Body of pancreas (tissue), 4 donors: ENCODE measurements around the gene CLPSL1.

ENCODE experiments used
- CTCF ChIP-seq, 7 experiments: fragments of 450-650 bp in 4 of 7; fragments of 200-600 bp in 3 of 7; sonication (generic) in 3 of 7; IDR thresholded peaks; one replicate each; pipeline ENCODE4 v1.5.1; 2016 to 2019; ENCODE audit warnings: antibody characterized with exemption in 7 of 7
- POLR2A ChIP-seq, 3 donors: fragments of 450-650 bp; IDR thresholded peaks; one replicate each; pipeline ENCODE4 v1.6.1; 2016; ENCODE audit warnings: antibody characterized with exemption in 3 of 3, mild to moderate bottlenecking in 2 of 3

DNA sequence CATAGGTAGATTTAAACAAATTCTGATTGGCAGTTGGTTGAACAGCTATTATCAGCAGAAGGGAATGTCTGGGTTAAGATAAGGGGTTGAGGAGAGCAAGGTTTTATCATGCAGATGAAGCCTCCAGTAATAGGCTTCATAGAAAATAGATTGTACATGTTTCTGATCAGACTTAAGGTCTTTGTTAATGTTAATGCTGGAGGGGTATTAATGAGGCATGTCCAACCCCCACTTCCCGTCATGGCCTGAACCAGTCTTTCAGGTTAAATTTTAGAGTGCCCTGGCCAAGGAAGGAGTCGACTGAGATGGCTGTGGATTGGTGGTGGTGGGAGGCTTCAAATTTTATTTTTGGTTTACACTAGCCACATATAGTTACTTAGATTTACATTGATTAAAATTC, 3.4 kb downstream of the CLPSL1 start:
- TF ChIP-seq CTCF (IDR thresholded peaks at IDR 0.05) (no peak), POLR2A (IDR thresholded peaks at IDR 0.05) (no peak)
